GM12878 (cell line): Measurements from ENCODE around the gene ATN1. TPM values are rescaled to one million over a fixed set of nuclear protein-coding genes. Genes with fewer than 3 reads are reported as not detected.
"Not testable (repeated sequence)": the region's sequence is repeated elsewhere in the genome, so short reads cannot be mapped to it uniquely, and the experiment has no call there.

Experiments
- ATAC-seq: fragments of 200-7000 bp; cut with Tn5 transposase; 3 replicates; pipeline ENCODE4 v1.9.1; 2020; ENCODE audit warnings: mild to moderate bottlenecking, moderate library complexity
- BruUV-seq: library from RNA; stranded (reverse); fragments of 400-500 nt; replicated peaks from 2 replicates; lab custom pipeline; 2021; lab: Mats Ljungman, UMichigan
- CTCF ChIA-PET: fragments of 300-600 bp; sonication (Branson Sonifier 250); formaldehyde crosslinking; extraction: SDS; loops from one replicate; lab custom pipeline; 2021; ENCODE audit warnings: inconsistent platforms; lab: Yijun Ruan, JAX
- POLR2A ChIA-PET: fragments of 350-600 bp; formaldehyde crosslinking; extraction: SDS; loops from one replicate; lab custom pipeline; 2021; ENCODE audit warnings: inconsistent platforms; lab: Charles Lee
- RAD21 ChIA-PET: fragments of 300-600 bp; sonication (Branson Sonifier 250); formaldehyde crosslinking; loops from one replicate; lab custom pipeline; 2023; ENCODE audit warnings: antibody characterized with exemption; ENCODE audit not compliant: unreplicated experiment; lab: Charles Lee
- SMC1A ChIA-PET: fragments of 300-600 bp; sonication (Branson Sonifier 250); formaldehyde crosslinking; loops from one replicate; lab custom pipeline; 2023; ENCODE audit not compliant: unreplicated experiment, uncharacterized antibody; lab: Charles Lee
- DNase-seq: peaks from one replicate; pipeline ENCODE4 v3.0.0-alpha.2; 2011; ENCODE audit warnings: low read depth, low spot score
- FAIRE-seq: peaks from 3 replicates; lab custom pipeline; 2011; peaks lifted over from hg19 to GRCh38; lab: Jason Lieb, UNC
- H2AFZ ChIP-seq: 2 replicates; pipeline ENCODE4 v1.6.0; 2011; ENCODE audit warnings: low read depth, low read length, control low read depth; ENCODE audit not compliant: control insufficient read depth
- H3K27ac ChIP-seq: 2 replicates; pipeline ENCODE4 v1.5.1; 2011; ENCODE audit warnings: control low read depth; ENCODE audit not compliant: control insufficient read depth, insufficient read depth
- H3K27me3 ChIP-seq, 2 experiments: replicated peaks in 1 of 2; 2 replicates each; pipeline versions ENCODE4 v1.6.0 to v1.6.1; 2011; ENCODE audit warnings: low read length in 1 of 2; ENCODE audit not compliant: control insufficient read depth in 2 of 2, insufficient read depth in 2 of 2
- H3K36me3 ChIP-seq, 2 experiments: 2 replicates each; pipeline ENCODE4 v1.5.1; 2011; ENCODE audit warnings: low read length in 1 of 2; ENCODE audit not compliant: control insufficient read depth in 2 of 2, insufficient read depth in 2 of 2
- H3K4me1 ChIP-seq: 2 replicates; pipeline ENCODE4 v1.6.1; 2011; ENCODE audit warnings: mild to moderate bottlenecking, low read length, moderate library complexity, mixed read lengths; ENCODE audit not compliant: control insufficient read depth, insufficient read depth
- H3K4me2 ChIP-seq: 2 replicates; pipeline ENCODE4 v1.6.0; 2011; ENCODE audit warnings: control low read depth; ENCODE audit not compliant: control insufficient read depth, insufficient read depth
- H3K4me3 ChIP-seq: fragments of 200-600 bp; sonication (generic); 2 replicates; pipeline ENCODE4 v1.5.1; 2016
- H3K79me2 ChIP-seq: 2 replicates; pipeline ENCODE4 v1.6.0; 2011; ENCODE audit warnings: low read length; ENCODE audit not compliant: control insufficient read depth, insufficient read depth
- H3K9ac ChIP-seq: 2 replicates; pipeline ENCODE4 v1.8.0; 2011; ENCODE audit warnings: low read length, control low read depth, mixed read lengths; ENCODE audit not compliant: control insufficient read depth, insufficient read depth
- H3K9me3 ChIP-seq: replicated peaks from 3 replicates; pipeline ENCODE4 v1.5.1; 2011; ENCODE audit warnings: mild to moderate bottlenecking, low read length; ENCODE audit not compliant: control insufficient read depth, insufficient read depth
- H4K20me1 ChIP-seq: 2 replicates; pipeline ENCODE4 v1.6.0; 2011; ENCODE audit not compliant: control insufficient read depth, insufficient read depth
- STAT1 ChIP-seq: fragments of 450-650 bp; conservative IDR thresholded peaks from 2 replicates; pipeline ENCODE4 v1.6.1; 2014; ENCODE audit warnings: antibody characterized with exemption, mild to moderate bottlenecking
- WGBS: methylation state at CpG from one replicate; pipeline ENCODE4 v1.1.6; 2016; ENCODE audit warnings: low lambda C conversion rate; ENCODE audit not compliant: insufficient replicate concordance, insufficient coverage; ENCODE audit errors: missing lambda C conversion rate; 5-methylcytosine and 5-hydroxymethylcytosine counted together
- in situ Hi-C: fragments of 300-500 bp; cut with MboI; formaldehyde crosslinking; loops from 9 replicates; pipeline ENCODE4 v1.14.3; 2018; ENCODE audit warnings: mixed read lengths
- intact Hi-C: fragments of 100-400 bp; cut with micrococcal nuclease; formaldehyde crosslinking; loops from one replicate; pipeline ENCODE4 v1.14.2; 2022; ENCODE audit not compliant: unreplicated experiment
- polyA plus RNA-seq, 11 experiments: library from polyadenylated mRNA; depleted of rRNA in 4 of 11; unstranded in 6 of 11; stranded (reverse) in 5 of 11; fragments of >200 nt; fragmentation: Nextera tagmentation in 4 of 11; fragmentation: Illumina TruSeq in 1 of 11; extraction: Ambion mirVana in 4 of 11; extraction: Trizol in 1 of 11; gene quantifications; 1 replicate in 1 of 11; 2 replicates in 10 of 11; pipeline versions ENCODE4 v1.2.1 to v1.2.3, GENCODE V29; 2011 to 2016; ENCODE audit warnings: inconsistent platforms in 2 of 11, missing spikeins in 2 of 11, low read depth in 1 of 11
- total RNA-seq, 4 experiments: library from RNA; depleted of rRNA in 3 of 4; stranded (reverse); fragments of >200 nt in 3 of 4; fragmentation: Illumina TruSeq in 1 of 4; extraction: Trizol in 1 of 4; gene quantifications; 2 replicates each; pipeline versions ENCODE4 v1.2.1 to v1.2.3, GENCODE V29; 2013 to 2021
- TF ChIP-seq, protein P1 (sequence below): fragments of 450-650 bp; IDR thresholded peaks from 2 replicates; pipeline ENCODE4 v1.6.1; 2017; ENCODE audit warnings: mild to moderate bottlenecking, moderate library complexity
- TF ChIP-seq, protein P2 (sequence below): IDR thresholded peaks from 2 replicates; pipeline ENCODE4 v1.6.1; 2012; ENCODE audit warnings: mild to moderate bottlenecking, low read depth, low read length

ATN1 gene
- total and polyA plus RNA-seq, 10 of the 15 experiments (the other 5 are each of a cell fraction or from before 2014, with no cell fraction given), result 0.08 to 44.5 (median 5.0) TPM

DNA sequence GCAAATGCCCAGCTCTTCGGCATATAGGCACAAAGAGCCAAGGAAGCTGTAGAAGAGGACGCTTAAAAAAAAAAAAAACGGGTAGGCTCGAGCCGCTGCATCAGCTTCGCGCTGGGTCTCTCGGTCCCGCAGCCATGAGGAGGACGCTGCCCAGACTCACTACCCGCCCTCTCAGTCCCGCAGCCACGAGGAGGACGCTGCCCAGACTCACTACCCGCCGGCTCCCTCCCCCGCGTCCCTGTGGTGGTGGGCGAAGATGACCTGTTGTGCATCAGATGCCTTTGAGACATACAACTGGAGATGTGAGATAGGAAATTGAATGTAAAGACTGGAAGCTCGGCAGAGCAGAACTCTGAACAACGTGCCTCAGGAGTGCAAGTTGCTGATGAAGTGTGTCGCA lies 43.2 kb upstream of the ATN1 start (continued):
- TF ChIP-seq, protein P1, sequence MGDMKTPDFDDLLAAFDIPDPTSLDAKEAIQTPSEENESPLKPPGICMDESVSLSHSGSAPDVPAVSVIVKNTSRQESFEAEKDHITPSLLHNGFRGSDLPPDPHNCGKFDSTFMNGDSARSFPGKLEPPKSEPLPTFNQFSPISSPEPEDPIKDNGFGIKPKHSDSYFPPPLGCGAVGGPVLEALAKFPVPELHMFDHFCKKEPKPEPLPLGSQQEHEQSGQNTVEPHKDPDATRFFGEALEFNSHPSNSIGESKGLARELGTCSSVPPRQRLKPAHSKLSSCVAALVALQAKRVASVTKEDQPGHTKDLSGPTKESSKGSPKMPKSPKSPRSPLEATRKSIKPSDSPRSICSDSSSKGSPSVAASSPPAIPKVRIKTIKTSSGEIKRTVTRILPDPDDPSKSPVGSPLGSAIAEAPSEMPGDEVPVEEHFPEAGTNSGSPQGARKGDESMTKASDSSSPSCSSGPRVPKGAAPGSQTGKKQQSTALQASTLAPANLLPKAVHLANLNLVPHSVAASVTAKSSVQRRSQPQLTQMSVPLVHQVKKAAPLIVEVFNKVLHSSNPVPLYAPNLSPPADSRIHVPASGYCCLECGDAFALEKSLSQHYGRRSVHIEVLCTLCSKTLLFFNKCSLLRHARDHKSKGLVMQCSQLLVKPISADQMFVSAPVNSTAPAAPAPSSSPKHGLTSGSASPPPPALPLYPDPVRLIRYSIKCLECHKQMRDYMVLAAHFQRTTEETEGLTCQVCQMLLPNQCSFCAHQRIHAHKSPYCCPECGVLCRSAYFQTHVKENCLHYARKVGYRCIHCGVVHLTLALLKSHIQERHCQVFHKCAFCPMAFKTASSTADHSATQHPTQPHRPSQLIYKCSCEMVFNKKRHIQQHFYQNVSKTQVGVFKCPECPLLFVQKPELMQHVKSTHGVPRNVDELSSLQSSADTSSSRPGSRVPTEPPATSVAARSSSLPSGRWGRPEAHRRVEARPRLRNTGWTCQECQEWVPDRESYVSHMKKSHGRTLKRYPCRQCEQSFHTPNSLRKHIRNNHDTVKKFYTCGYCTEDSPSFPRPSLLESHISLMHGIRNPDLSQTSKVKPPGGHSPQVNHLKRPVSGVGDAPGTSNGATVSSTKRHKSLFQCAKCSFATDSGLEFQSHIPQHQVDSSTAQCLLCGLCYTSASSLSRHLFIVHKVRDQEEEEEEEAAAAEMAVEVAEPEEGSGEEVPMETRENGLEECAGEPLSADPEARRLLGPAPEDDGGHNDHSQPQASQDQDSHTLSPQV, result no peak
- TF ChIP-seq, protein P2, sequence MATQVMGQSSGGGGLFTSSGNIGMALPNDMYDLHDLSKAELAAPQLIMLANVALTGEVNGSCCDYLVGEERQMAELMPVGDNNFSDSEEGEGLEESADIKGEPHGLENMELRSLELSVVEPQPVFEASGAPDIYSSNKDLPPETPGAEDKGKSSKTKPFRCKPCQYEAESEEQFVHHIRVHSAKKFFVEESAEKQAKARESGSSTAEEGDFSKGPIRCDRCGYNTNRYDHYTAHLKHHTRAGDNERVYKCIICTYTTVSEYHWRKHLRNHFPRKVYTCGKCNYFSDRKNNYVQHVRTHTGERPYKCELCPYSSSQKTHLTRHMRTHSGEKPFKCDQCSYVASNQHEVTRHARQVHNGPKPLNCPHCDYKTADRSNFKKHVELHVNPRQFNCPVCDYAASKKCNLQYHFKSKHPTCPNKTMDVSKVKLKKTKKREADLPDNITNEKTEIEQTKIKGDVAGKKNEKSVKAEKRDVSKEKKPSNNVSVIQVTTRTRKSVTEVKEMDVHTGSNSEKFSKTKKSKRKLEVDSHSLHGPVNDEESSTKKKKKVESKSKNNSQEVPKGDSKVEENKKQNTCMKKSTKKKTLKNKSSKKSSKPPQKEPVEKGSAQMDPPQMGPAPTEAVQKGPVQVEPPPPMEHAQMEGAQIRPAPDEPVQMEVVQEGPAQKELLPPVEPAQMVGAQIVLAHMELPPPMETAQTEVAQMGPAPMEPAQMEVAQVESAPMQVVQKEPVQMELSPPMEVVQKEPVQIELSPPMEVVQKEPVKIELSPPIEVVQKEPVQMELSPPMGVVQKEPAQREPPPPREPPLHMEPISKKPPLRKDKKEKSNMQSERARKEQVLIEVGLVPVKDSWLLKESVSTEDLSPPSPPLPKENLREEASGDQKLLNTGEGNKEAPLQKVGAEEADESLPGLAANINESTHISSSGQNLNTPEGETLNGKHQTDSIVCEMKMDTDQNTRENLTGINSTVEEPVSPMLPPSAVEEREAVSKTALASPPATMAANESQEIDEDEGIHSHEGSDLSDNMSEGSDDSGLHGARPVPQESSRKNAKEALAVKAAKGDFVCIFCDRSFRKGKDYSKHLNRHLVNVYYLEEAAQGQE, result no peak
- no peak for TF ChIP-seq STAT1

DNA sequence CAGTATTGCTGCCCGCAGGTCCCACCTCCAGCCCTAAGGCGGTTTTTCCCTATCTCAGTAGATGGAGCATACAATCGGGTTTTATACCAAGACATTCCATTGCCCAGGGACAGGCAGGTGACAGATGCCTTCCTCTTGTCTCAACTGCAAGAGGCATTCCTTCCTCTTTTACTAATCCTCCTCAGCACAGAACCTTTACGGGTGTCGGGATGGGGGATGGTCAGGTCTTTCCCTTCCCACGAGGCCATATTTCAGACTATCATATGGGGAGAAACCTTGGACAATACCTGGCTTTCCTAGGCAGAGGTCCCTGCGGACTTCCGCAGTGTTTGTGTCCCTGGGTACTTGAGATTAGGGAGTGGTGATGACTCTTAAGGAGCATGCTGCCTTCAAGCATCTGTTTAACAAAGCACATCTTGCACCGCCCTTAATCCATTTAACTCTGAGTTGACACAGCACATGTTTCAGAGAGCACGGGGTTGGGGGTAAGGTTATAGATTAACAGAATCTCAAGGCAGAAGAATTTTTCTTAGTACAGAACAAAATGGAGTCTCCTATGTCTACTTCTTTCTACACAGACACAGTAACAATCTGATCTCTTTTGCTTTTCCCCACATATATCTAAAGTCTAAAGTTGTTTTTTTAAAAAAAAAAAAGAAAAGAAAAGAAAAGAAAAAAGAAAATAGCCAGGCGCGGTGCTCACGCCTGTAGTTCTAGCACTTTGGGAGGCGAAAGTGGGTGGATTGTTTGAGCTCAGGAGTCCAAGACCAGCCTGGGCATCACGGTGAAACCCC lies 41.4 kb upstream of the ATN1 start:
- H3K27ac ChIP-seq, H3K36me3 ChIP-seq, BruUV-seq, FAIRE-seq, intact Hi-C loops, H2AFZ ChIP-seq, DNase-seq, H3K4me2 ChIP-seq, SMC1A ChIA-PET, H3K9ac ChIP-seq, H3K4me3 ChIP-seq, in situ Hi-C loops, H4K20me1 ChIP-seq, H3K27me3 ChIP-seq, H3K9me3 ChIP-seq, H3K79me2 ChIP-seq, ATAC-seq, H3K4me1 ChIP-seq: not testable (repeated sequence)
- CTCF ChIA-PET, result interaction anchor here (1.8 kb wide), 1 partner anchor 14 kb away, joined by 8 read pairs; the partner anchor contains the start of gene SPSB2
- RAD21 ChIA-PET, result interaction anchor here (1.4 kb wide), 1 partner anchor 14 kb away, joined by 4 read pairs; the partner anchor contains the start of gene SPSB2
- POLR2A ChIA-PET, result interaction anchor here (1.4 to 1.5 kb wide), 2 partner anchors 13 to 15 kb away, joined by 3 to 4 read pairs; partner anchors contain the start of gene SPSB2
- WGBS, result 77% methylated on average over 12 of the region's 15 CpGs
